HCT116 (cell line): Measurements from ENCODE around the gene REG1A. TPM values are rescaled to one million over a fixed set of nuclear protein-coding genes. Genes with fewer than 3 reads are reported as not detected.

ENCODE experiments used
- ATAC-seq: fragments of 200-7000 bp; cut with Tn5 transposase; 2 replicates; pipeline ENCODE4 v1.9.1; 2020; ENCODE audit warnings: mild to moderate bottlenecking, moderate library complexity
- BruUV-seq: library from RNA; stranded (reverse); fragments of 400-500 nt; replicated peaks from 2 replicates; lab custom pipeline; 2021; lab: Mats Ljungman, UMichigan
- CTCF ChIA-PET: fragments of 300-600 bp; sonication (Branson Sonifier 250); formaldehyde crosslinking; loops from one replicate; lab custom pipeline; 2021; ENCODE audit warnings: antibody characterized with exemption; lab: Charles Lee
- POLR2A ChIA-PET: fragments of 300-600, 350-600 bp; sonication (Branson Sonifier 250); formaldehyde crosslinking; loops from one replicate; lab custom pipeline; 2021; ENCODE audit warnings: antibody characterized with exemption; lab: Charles Lee
- RAD21 ChIA-PET, 2 experiments: fragments of 300-600 bp; sonication (Branson Sonifier 250); formaldehyde crosslinking; loops; one replicate each; lab custom pipeline; 2023; ENCODE audit warnings: low total read pairs in 2 of 2; ENCODE audit not compliant: uncharacterized antibody in 2 of 2, unreplicated experiment in 2 of 2, low non-redundant PET in 1 of 2; lab: Charles Lee
- DNase-seq: peaks from one replicate; pipeline ENCODE4 v3.0.0-alpha.2; 2010; ENCODE audit warnings: low read depth, low spot score
- H2AFZ ChIP-seq: fragments of 200-600 bp; shearing (Covaris generic), sonication (generic); 2 replicates; pipeline ENCODE4 v1.6.1; 2017; ENCODE audit warnings: low read depth, mixed run types, mixed read lengths, antibody characterized with exemption, low read length; ENCODE audit not compliant: poor library complexity, severe bottlenecking
- H3K27ac ChIP-seq: 2 replicates; pipeline ENCODE4 v1.5.1; 2012; ENCODE audit warnings: low read depth, low read length
- H3K27me3 ChIP-seq: fragments of 200-600 bp; sonication (generic); 2 replicates; pipeline ENCODE4 v1.6.1; 2016; ENCODE audit warnings: mixed run types, low read length, mixed read lengths; ENCODE audit not compliant: insufficient read depth
- H3K36me3 ChIP-seq, 2 experiments: fragments of 200-500 bp in 1 of 2; fragments of 200-600 bp in 1 of 2; sonication (Bioruptor generic) in 1 of 2; sonication (generic) in 1 of 2; 2 replicates each; pipeline versions ENCODE4 v1.5.1 to v1.6.1; 2014 to 2016; ENCODE audit warnings: low read length in 2 of 2, inconsistent platforms in 1 of 2, mixed read lengths in 1 of 2, mixed run types in 1 of 2; ENCODE audit not compliant: insufficient read depth in 2 of 2, control insufficient read depth in 1 of 2
- H3K4me1 ChIP-seq, 2 experiments: fragments of 200-600 bp in 1 of 2; sonication (generic) in 1 of 2; 2 replicates each; pipeline versions ENCODE4 v1.5.1 to v1.6.1; 2012 to 2017; ENCODE audit warnings: low read length in 2 of 2, inconsistent platforms in 1 of 2, mild to moderate bottlenecking in 1 of 2, mixed read lengths in 1 of 2, mixed run types in 1 of 2, moderate library complexity in 1 of 2; ENCODE audit not compliant: insufficient read depth in 2 of 2, control insufficient read depth in 1 of 2
- H3K4me2 ChIP-seq: fragments of 200-600 bp; sonication (generic); 2 replicates; pipeline ENCODE4 v1.6.1; 2017; ENCODE audit warnings: mixed run types, low read length, mixed read lengths
- H3K4me3 ChIP-seq, 2 experiments: fragments of 200-600 bp in 1 of 2; sonication (generic) in 1 of 2; replicated peaks in 1 of 2; 2 replicates each; pipeline ENCODE4 v1.5.1; 2011 to 2016; ENCODE audit warnings: low read length in 2 of 2, control low read depth in 1 of 2, low read depth in 1 of 2, mild to moderate bottlenecking in 1 of 2, mixed read lengths in 1 of 2, mixed run types in 1 of 2
- H3K79me2 ChIP-seq: fragments of 200-600 bp; sonication (generic); 2 replicates; pipeline ENCODE4 v1.6.1; 2017; ENCODE audit warnings: mild to moderate bottlenecking, mixed run types, low read length, moderate library complexity, mixed read lengths; ENCODE audit not compliant: insufficient read depth
- H3K9ac ChIP-seq: fragments of 200-600 bp; sonication (generic); 2 replicates; pipeline ENCODE4 v1.6.1; 2016; ENCODE audit warnings: low read length, mixed read lengths
- H3K9me2 ChIP-seq: fragments of 200-600 bp; sonication (generic), shearing (Covaris generic); 2 replicates; pipeline ENCODE4 v1.6.1; 2017; ENCODE audit warnings: mixed run types, mild to moderate bottlenecking, moderate library complexity; ENCODE audit not compliant: insufficient read depth
- H3K9me3 ChIP-seq, 2 experiments: fragments of 200-500 bp in 1 of 2; fragments of 200-600 bp in 1 of 2; sonication (Bioruptor generic) in 1 of 2; sonication (generic) in 1 of 2; 2 replicates each; pipeline ENCODE4 v1.6.1; 2014 to 2017; ENCODE audit warnings: low read length in 2 of 2, mixed read lengths in 2 of 2, inconsistent platforms in 1 of 2, low read depth in 1 of 2, mild to moderate bottlenecking in 1 of 2, mixed run types in 1 of 2, moderate library complexity in 1 of 2; ENCODE audit not compliant: control insufficient read depth in 1 of 2, insufficient read depth in 1 of 2
- H4K20me1 ChIP-seq: fragments of 200-600 bp; sonication (generic), shearing (Covaris generic); 2 replicates; pipeline ENCODE4 v1.6.1; 2017; ENCODE audit warnings: mixed run types, mild to moderate bottlenecking, moderate library complexity; ENCODE audit not compliant: insufficient read depth
- CBX3 ChIP-seq: IDR thresholded peaks from 2 replicates; pipeline ENCODE4 v1.6.1; 2012; ENCODE audit warnings: low read depth
- ELF1 ChIP-seq: IDR thresholded peaks from 2 replicates; pipeline ENCODE4 v1.6.1; 2012; ENCODE audit warnings: low read depth, borderline replicate concordance
- POLR2A ChIP-seq: IDR thresholded peaks from 2 replicates; pipeline ENCODE4 v1.7.0; 2011; ENCODE audit warnings: borderline replicate concordance; ENCODE audit not compliant: insufficient read depth, insufficient read length; ENCODE audit errors: extremely low read depth
- RAD21 ChIP-seq: IDR thresholded peaks from 2 replicates; pipeline ENCODE4 v1.6.1; 2012; ENCODE audit warnings: low read depth, mild to moderate bottlenecking
- SIN3A ChIP-seq: IDR thresholded peaks from 2 replicates; pipeline ENCODE4 v1.6.1; 2012; ENCODE audit warnings: low read depth
- SP1 ChIP-seq: IDR thresholded peaks from 2 replicates; pipeline ENCODE4 v1.6.1; 2012; ENCODE audit warnings: low read depth
- ZFX ChIP-seq: fragments of 450-650 bp; IDR thresholded peaks from 2 replicates; pipeline ENCODE4 v1.6.1; 2017
- ZNF274 ChIP-seq: fragments of 200-500 bp; sonication (Bioruptor generic); IDR thresholded peaks from 2 replicates; pipeline ENCODE4 v1.6.1; 2014; ENCODE audit warnings: mild to moderate bottlenecking, low read depth, low read length, inconsistent platforms
- intact Hi-C: fragments of 100-400 bp; cut with micrococcal nuclease; formaldehyde crosslinking; loops from 2 replicates; pipeline ENCODE4 v1.10.0; 2022
- total RNA-seq: library from RNA; stranded (reverse); gene quantifications from one replicate; pipeline ENCODE4 v1.2.1, GENCODE V29; 2021; ENCODE audit not compliant: unreplicated experiment
- TF ChIP-seq, protein P1 (sequence below): IDR thresholded peaks from 2 replicates; pipeline ENCODE4 v1.6.1; 2012
- TF ChIP-seq, protein P2 (sequence below), 3 experiments: fragments of 200-600 bp in 1 of 3; sonication (generic) in 1 of 3; IDR thresholded peaks in 2 of 3; conservative IDR thresholded peaks in 1 of 3; 2 replicates each; pipeline ENCODE4 v1.5.1; 2012 to 2017; ENCODE audit warnings: low read depth in 2 of 3, low read length in 2 of 3, antibody characterized with exemption in 1 of 3, borderline replicate concordance in 1 of 3, control low read depth in 1 of 3, mild to moderate bottlenecking in 1 of 3, mixed read lengths in 1 of 3, mixed run types in 1 of 3, moderate library complexity in 1 of 3; ENCODE audit not compliant: insufficient read depth in 1 of 3

The REG1A gene
- total RNA-seq, 1 experiment from 2014 or later, result 5.2 TPM

DNA sequence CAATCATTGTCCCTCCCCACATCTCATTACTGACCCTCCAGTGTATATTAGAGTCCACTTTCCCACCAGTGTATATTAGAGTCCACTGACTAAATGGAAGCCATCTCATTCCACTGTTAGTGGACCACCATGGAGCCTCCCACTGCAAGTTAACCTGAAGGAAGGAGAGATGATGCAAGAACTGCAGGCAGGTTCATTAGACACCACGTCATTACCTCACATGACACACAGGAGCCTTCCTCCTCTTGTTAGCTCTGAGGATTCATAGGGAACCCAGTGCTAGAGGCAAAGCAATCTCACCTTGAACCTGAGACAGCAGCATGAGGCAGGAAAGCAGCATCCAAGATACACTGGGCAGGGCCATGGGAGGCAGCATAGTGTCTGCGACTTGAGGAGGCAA, 38.7 kb downstream of the REG1A start:
- Histone ChIP-seq H2AFZ (no peak overlapping the region), H3K9me2 (no peaks in the 10 kb centered on the region), H3K27ac (no peak overlapping the region), H3K27me3 (no peaks in the 10 kb centered on the region), H3K79me2 (no peaks in the 10 kb centered on the region), H3K4me2 (no peak overlapping the region), H3K9ac (no peak overlapping the region), H3K36me3 (no peaks in the 10 kb centered on the region), H4K20me1 (no peaks in the 10 kb centered on the region), H3K4me3 (no peak overlapping the region), H3K4me1 (no peaks in the 10 kb centered on the region), H3K9me3 (peaks cover 4 to 10% of the 10 kb centered on the region in 2 experiments; a peak in 2 of 4 replicates)
- ChIA-PET CTCF (no interaction called here), RAD21 (no interaction called here), POLR2A (no interaction called here)
- TF ChIP-seq RAD21 (no peak), ELF1 (no peak), SIN3A (no peak)
- TF ChIP-seq, protein P1, sequence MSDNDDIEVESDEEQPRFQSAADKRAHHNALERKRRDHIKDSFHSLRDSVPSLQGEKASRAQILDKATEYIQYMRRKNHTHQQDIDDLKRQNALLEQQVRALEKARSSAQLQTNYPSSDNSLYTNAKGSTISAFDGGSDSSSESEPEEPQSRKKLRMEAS, result no peak
- TF ChIP-seq, protein P2, sequence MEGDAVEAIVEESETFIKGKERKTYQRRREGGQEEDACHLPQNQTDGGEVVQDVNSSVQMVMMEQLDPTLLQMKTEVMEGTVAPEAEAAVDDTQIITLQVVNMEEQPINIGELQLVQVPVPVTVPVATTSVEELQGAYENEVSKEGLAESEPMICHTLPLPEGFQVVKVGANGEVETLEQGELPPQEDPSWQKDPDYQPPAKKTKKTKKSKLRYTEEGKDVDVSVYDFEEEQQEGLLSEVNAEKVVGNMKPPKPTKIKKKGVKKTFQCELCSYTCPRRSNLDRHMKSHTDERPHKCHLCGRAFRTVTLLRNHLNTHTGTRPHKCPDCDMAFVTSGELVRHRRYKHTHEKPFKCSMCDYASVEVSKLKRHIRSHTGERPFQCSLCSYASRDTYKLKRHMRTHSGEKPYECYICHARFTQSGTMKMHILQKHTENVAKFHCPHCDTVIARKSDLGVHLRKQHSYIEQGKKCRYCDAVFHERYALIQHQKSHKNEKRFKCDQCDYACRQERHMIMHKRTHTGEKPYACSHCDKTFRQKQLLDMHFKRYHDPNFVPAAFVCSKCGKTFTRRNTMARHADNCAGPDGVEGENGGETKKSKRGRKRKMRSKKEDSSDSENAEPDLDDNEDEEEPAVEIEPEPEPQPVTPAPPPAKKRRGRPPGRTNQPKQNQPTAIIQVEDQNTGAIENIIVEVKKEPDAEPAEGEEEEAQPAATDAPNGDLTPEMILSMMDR (IDR thresholded peaks at IDR 0.05 in 2 of 3, conservative IDR thresholded peaks at IDR 0.05 in 1 of 3; ENCODE audit: borderline replicate concordance in 1 of 3, insufficient read depth in 1 of 3, low read depth in 2 of 3, low read length in 2 of 3), result no peak
- DNase-seq, result no peak
- intact Hi-C loops, result no loop called here
- BruUV-seq, result no TSS peak
- no peak for ATAC-seq

DNA sequence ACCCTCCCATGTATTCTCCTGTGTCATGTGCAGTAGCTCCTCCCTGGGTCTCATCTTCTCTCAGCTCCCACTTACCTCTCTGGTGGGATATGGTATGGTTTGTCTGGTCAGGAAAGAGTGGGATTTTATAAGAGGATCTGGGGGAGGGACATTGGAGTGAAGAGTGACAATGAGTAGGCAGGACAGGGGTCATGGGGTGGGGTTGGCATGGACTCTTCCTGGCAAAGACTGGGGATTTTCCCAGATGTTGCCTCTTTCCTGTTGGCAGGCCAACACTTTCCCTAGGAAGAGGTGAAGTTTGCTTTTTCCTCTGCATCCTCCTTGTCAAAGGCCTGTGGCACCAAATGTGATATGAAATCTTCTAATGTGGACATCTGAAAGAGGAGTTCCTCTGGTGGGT, 39.4 kb downstream of the REG1A start, which contains the start of gene REG3A:
REG3A (minus strand) TSS at position 101 of the 400 bp plus-strand sequence. CDS start 348 bp downstream, outside the sequence.
- CTCF ChIA-PET, result no interaction called here
- no peaks in the 10 kb centered on the region for H3K9me2 ChIP-seq
- BruUV-seq, result no TSS peak
- H3K9me3 ChIP-seq, result peaks cover 4 to 10% of the 10 kb centered on the region in 2 experiments; a peak in 2 of 4 replicates
- TF ChIP-seq SP1, result no peak
- no peak for TF ChIP-seq POLR2A
- no peak for TF ChIP-seq ZFX
- no peak for TF ChIP-seq ZNF274
- no peak for TF ChIP-seq CBX3
- no peak for TF ChIP-seq SIN3A
- H3K27ac ChIP-seq, result no peak within 1 kb of the TSS
- H3K36me3 ChIP-seq, result no peaks in the 10 kb centered on the region
- H3K9ac ChIP-seq, result no peak within 1 kb of the TSS
- no peaks in the 10 kb centered on the region for H3K27me3 ChIP-seq
- H3K79me2 ChIP-seq, result no peaks in the 10 kb centered on the region
- H3K4me3 ChIP-seq, result no peak within 1 kb of the TSS
- ATAC-seq (no peak), DNase-seq (no peak)
- H2AFZ ChIP-seq, result no peak within 1 kb of the TSS
- POLR2A ChIA-PET, result no interaction called here
- no peak within 1 kb of the TSS for H3K4me2 ChIP-seq
- no peaks in the 10 kb centered on the region for H3K4me1 ChIP-seq
- intact Hi-C loops, result no loop called here
- RAD21 ChIA-PET, result no interaction called here
- H4K20me1 ChIP-seq, result no peaks in the 10 kb centered on the region
